ENCODE data around the gene DNAJC11.
A peak's percentile ranks its signal among the peaks of the same experiment; 100 is the strongest.
"Not testable (repeated sequence)": the region's sequence is repeated elsewhere in the genome, so short reads cannot be mapped to it uniquely, and the experiment has no call there.

DNAJC11 gene

GRCh38 chr1:6651909-6652308, 49.7 kb downstream of the DNAJC11 start:
- DNase-seq, result no peak

GRCh38 chr1:6648556-6648955, 53.1 kb downstream of the DNAJC11 start:
- DNase-seq, result peak; percentile 39

- DNase-seq, result peak; percentile 60
Observed at GRCh38 chr1:6646499-6647148, 55.0 kb downstream of the DNAJC11 start.

GRCh38 chr1:6645018-6645417, 56.6 kb downstream of the DNAJC11 start:
- no peak for DNase-seq

- DNase-seq, result not testable (repeated sequence)
Observed at GRCh38 chr1:6640867-6641266, 60.7 kb downstream of the DNAJC11 start.

- no peak for DNase-seq
Observed at GRCh38 chr1:6638226-6638625, 63.4 kb downstream of the DNAJC11 start.

- DNase-seq, result no peak
Observed at GRCh38 chr1:6637770-6638169, 63.8 kb downstream of the DNAJC11 start.

GRCh38 chr1:6636778-6637177, 64.8 kb downstream of the DNAJC11 start:
- DNase-seq, result not testable (repeated sequence)

- DNase-seq, result no peak
Observed at GRCh38 chr1:6635910-6636760, 65.5 kb downstream of the DNAJC11 start.

GRCh38 chr1:6635161-6635909, 66.3 kb downstream of the DNAJC11 start:
- DNase-seq, result no peak

GRCh38 chr1:6634371-6635052, 67.1 kb downstream of the DNAJC11 start:
- peak; percentile 73 for DNase-seq

- no peak for DNase-seq
Observed at GRCh38 chr1:6632588-6633514, 68.8 kb downstream of the DNAJC11 start.

- no peak for DNase-seq
Observed at GRCh38 chr1:6631058-6631457, 70.6 kb downstream of the DNAJC11 start.

GRCh38 chr1:6630027-6630426, 71.6 kb downstream of the DNAJC11 start:
- DNase-seq, result no peak

- no peak for DNase-seq
Observed at GRCh38 chr1:6628971-6629479, 72.6 kb downstream of the DNAJC11 start.

GRCh38 chr1:6627841-6628545, 73.6 kb downstream of the DNAJC11 start:
- no peak for DNase-seq

- DNase-seq, result no peak
Observed at GRCh38 chr1:6627031-6627430, 74.6 kb downstream of the DNAJC11 start.

- DNase-seq, result peak; percentile 29
Observed at GRCh38 chr1:6625584-6626149, 75.9 kb downstream of the DNAJC11 start.

GRCh38 chr1:6624710-6625583, 76.7 kb downstream of the DNAJC11 start, which contains the start of gene THAP3:
TSS of gene THAP3 (plus strand) at chr1:6624868. CDS start at chr1:6625219, 351 bp downstream.
- peak; percentile 88 for DNase-seq

All from NCI-H82 (cell line).